Transverse colon (tissue), 4 donors: ENCODE data around the gene EXT2. TPM values are rescaled to one million over a fixed set of nuclear protein-coding genes. Genes with fewer than 3 reads are reported as not detected.

Experiments
- DNase-seq: peaks from one replicate; pipeline ENCODE4 v3.0.0-alpha.2; 2019
- H3K27ac ChIP-seq, 4 donors: fragments of 200-600 bp; sonication (generic); 2 replicates each; pipeline ENCODE4 v1.5.1; 2016 to 2018; ENCODE audit warnings: inconsistent platforms in 4 of 4
- H3K27me3 ChIP-seq: fragments of 200-600 bp; sonication (generic); 2 replicates; pipeline ENCODE4 v1.5.1; 2017; ENCODE audit warnings: inconsistent platforms
- H3K36me3 ChIP-seq, 4 donors: fragments of 200-600 bp; sonication (generic); 2 replicates each; pipeline ENCODE4 v1.5.1; 2017 to 2019; ENCODE audit warnings: inconsistent platforms in 4 of 4
- H3K4me1 ChIP-seq, 4 donors: fragments of 200-600 bp; sonication (generic); 2 replicates each; pipeline ENCODE4 v1.5.1; 2017 to 2020; ENCODE audit warnings: inconsistent platforms in 4 of 4
- H3K4me3 ChIP-seq, 4 donors: fragments of 200-600 bp; sonication (generic); 1 replicate in 1 of 4; 2 replicates in 3 of 4; pipeline versions ENCODE4 v1.5.1 to v1.6.1; 2017 to 2019; ENCODE audit warnings: inconsistent platforms in 4 of 4
- H3K9me3 ChIP-seq, 2 donors: fragments of 200-600 bp; sonication (generic); 2 replicates each; pipeline ENCODE4 v1.5.1; 2017 to 2019; ENCODE audit warnings: inconsistent platforms in 2 of 2
- CTCF ChIP-seq, 5 experiments: fragments of 200-600 bp in 3 of 5; fragments of 450-650 bp in 2 of 5; sonication (generic) in 3 of 5; IDR thresholded peaks; 1 replicate in 2 of 5; 2 replicates in 3 of 5; pipeline ENCODE4 v1.5.1; 2016 to 2017; ENCODE audit warnings: antibody characterized with exemption in 5 of 5, inconsistent platforms in 3 of 5, mild to moderate bottlenecking in 2 of 5, moderate library complexity in 1 of 5
- EP300 ChIP-seq: sonication (generic); formaldehyde crosslinking; IDR thresholded peaks from one replicate; pipeline ENCODE4 v1.6.1; 2017; ENCODE audit warnings: antibody characterized with exemption, low read depth
- POLR2A ChIP-seq: fragments of 450-650 bp; IDR thresholded peaks from one replicate; pipeline ENCODE4 v1.6.1; 2016; ENCODE audit warnings: antibody characterized with exemption, mild to moderate bottlenecking, moderate library complexity
- POLR2AphosphoS5 ChIP-seq, 3 donors: sonication (generic); formaldehyde crosslinking; IDR thresholded peaks; one replicate each; pipeline ENCODE4 v1.6.1; 2016; ENCODE audit warnings: antibody characterized with exemption in 3 of 3
- WGBS, 2 donors: methylation state at CpG; one replicate each; pipeline ENCODE4 v1.1.5; 2018; ENCODE audit warnings: low coverage in 1 of 2; 5-methylcytosine and 5-hydroxymethylcytosine counted together
- in situ Hi-C, 4 donors: fragments of 200-750 bp; cut with MboI; loops; one replicate each; pipeline versions ENCODE4 v1.15.0 to v1.15.1; 2017; ENCODE audit warnings: low sequenced_read_pairs in 3 of 4, low pct_ligation_motif_present in 1 of 4, low pct_unique_long_range_greater_than_20kb in 1 of 4
- intact Hi-C: fragments of 100-400 bp; cut with DNase I; formaldehyde crosslinking; loops from one replicate; pipeline ENCODE4 v1.15.1; 2023; ENCODE audit warnings: low total_unique reads
- total RNA-seq, 4 donors: library from RNA; depleted of rRNA; stranded (reverse); fragments of >200 nt; gene quantifications; one replicate each; pipeline ENCODE4 v1.1.0, GENCODE V29; 2016

EXT2 gene
- total RNA-seq, 4 donors from 2014 or later, result 32.2 to 82.9 (median 59.6) TPM

GRCh38 chr11:44157019-44157418 lies 61.5 kb downstream of the EXT2 start:
- in situ Hi-C loops, result no loop called here
- no peak overlapping the region for H3K27ac ChIP-seq
- intact Hi-C loops, result no loop called here
- peaks cover 0 to 9% (median 0%) of the 10 kb centered on the region in 4 donors for H3K36me3 ChIP-seq
- DNase-seq, result no peak
- H3K4me3 ChIP-seq, result no peak overlapping the region
- H3K4me1 ChIP-seq, result no peaks in the 10 kb centered on the region
- no peaks in the 10 kb centered on the region for H3K9me3 ChIP-seq
- H3K27me3 ChIP-seq, result no peaks in the 10 kb centered on the region
- no peak for TF ChIP-seq CTCF (IDR thresholded peaks at IDR 0.05)
- no peak for TF ChIP-seq POLR2A
- TF ChIP-seq POLR2AphosphoS5 (IDR thresholded peaks at IDR 0.05), result no peak
- 97 to 100% methylated on average over 1 to 4 of the region's 4 CpGs for WGBS, 2 donors

DNA sequence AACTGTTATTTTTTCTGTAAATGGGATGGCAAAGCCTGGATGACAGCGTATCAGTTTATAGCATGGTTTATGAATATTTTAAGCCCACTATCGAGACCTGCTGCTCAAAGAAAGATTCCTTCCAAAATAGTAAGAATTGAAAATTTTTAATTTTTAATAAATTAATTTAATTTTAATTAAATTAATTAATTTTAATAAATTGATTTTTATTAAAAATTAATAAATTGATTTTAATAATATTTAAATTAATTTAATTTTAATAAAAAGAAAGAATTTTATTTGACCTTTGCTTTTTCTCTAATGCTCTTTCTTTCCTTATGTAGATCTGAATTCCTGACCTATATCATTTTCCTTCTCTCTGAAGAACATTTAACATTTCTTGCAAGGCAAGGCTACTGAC lies 62.9 kb downstream of the EXT2 start:
- Histone ChIP-seq H3K27me3 (no peaks in the 10 kb centered on the region), H3K36me3 (peaks cover 0 to 6% (median 0%) of the 10 kb centered on the region in 4 donors), H3K9me3 (no peaks in the 10 kb centered on the region), H3K4me3 (no peak overlapping the region), H3K4me1 (no peaks in the 10 kb centered on the region), H3K27ac (no peak overlapping the region)
- WGBS, 2 donors, result 88 to 97% methylated on average over 2 of the region's 2 CpGs
- TF ChIP-seq CTCF (IDR thresholded peaks at IDR 0.05), result no peak
- TF ChIP-seq EP300, result no peak
- TF ChIP-seq POLR2AphosphoS5 (IDR thresholded peaks at IDR 0.05), result no peak
- TF ChIP-seq POLR2A, result no peak
- in situ Hi-C loops (no loop called here), intact Hi-C loops (no loop called here)
- no peak for DNase-seq

DNA sequence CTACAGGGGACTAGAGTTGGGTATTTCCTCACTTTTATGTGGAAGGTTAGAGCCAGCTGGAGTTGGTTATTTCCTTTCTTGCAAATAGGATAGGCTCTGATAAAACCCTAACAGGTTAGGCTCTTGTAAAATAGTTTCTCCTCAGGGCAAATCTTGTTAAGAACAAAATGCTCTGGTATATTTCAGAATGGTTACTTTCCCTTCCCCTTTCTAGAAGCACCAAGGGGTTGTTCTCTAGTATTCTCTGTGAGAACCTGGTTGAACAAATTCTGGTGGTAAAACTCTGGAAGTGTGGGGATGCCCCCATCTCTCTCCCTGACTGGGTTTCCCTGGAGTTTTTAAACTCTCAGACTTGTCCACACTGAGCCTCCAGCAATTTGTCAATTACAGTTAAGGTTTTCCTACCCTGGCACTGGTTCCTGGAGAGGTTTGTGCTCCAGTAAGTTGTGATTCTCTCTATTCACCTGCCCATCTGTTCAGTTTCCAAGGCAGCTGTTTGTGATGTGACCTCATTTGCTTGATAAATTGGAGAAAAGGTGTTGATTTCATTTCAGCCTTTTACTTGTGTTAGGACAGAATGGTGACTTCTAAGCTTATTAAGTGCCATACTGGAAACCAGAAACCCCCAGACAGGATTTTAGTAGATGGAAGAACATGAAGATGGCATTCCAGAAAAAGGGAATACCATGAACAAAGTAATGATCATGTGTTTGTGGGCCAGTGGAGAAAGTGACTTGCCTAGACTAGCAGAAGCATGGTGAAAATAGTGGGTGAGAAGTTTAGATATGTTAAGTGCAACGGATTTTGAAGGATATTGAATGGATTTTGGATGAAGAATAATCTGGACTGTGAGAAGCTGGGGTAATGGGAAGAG lies 64.6 kb downstream of the EXT2 start:
- peaks cover 0 to 6% (median 0%) of the 10 kb centered on the region in 4 donors for H3K36me3 ChIP-seq
- H3K27me3 ChIP-seq, result no peaks in the 10 kb centered on the region
- no peaks in the 10 kb centered on the region for H3K4me1 ChIP-seq
- in situ Hi-C loops (no loop called here), intact Hi-C loops (no loop called here)
- no peaks in the 10 kb centered on the region for H3K9me3 ChIP-seq
- TF ChIP-seq POLR2A, result no peak
- no peak for TF ChIP-seq CTCF (IDR thresholded peaks at IDR 0.05)
- 88 to 100% methylated on average over 1 of the region's 1 CpG for WGBS, 2 donors
- no peak overlapping the region for H3K27ac ChIP-seq
- no peak overlapping the region for H3K4me3 ChIP-seq
- DNase-seq, result no peak

- WGBS, 2 donors, result 40 to 73% methylated on average over 1 of the region's 1 CpG
- in situ Hi-C loops, result no loop called here
- intact Hi-C loops, result no loop called here
Measured at GRCh38 chr11:44162004-44162403, 66.5 kb downstream of the EXT2 start.

More at GRCh38 chr11:44162004-44162403, 66.5 kb downstream of the EXT2 start:
- H3K4me1 ChIP-seq, result peaks cover 0 to 10% (median 0%) of the 10 kb centered on the region in 4 donors
- H3K9me3 ChIP-seq, result no peaks in the 10 kb centered on the region
- no peak for TF ChIP-seq POLR2A
- TF ChIP-seq CTCF (IDR thresholded peaks at IDR 0.05), result no peak
- no peak for TF ChIP-seq EP300
- TF ChIP-seq POLR2AphosphoS5 (IDR thresholded peaks at IDR 0.05), result no peak
- DNase-seq, result no peak
- peaks cover 0 to 6% (median 0%) of the 10 kb centered on the region in 4 donors for H3K36me3 ChIP-seq
- no peaks in the 10 kb centered on the region for H3K27me3 ChIP-seq
- no peak overlapping the region for H3K27ac ChIP-seq
- no peak overlapping the region for H3K4me3 ChIP-seq
